ENCODE results near the gene ROPN1L. TPM values are rescaled to one million over a fixed set of nuclear protein-coding genes. Genes with fewer than 3 reads are reported as not detected.

Gene ROPN1L
- total and polyA plus RNA-seq, 2 of the 13 experiments (the other 11 are each of a cell fraction or from before 2014, with no cell fraction given) = not detected

DNA sequence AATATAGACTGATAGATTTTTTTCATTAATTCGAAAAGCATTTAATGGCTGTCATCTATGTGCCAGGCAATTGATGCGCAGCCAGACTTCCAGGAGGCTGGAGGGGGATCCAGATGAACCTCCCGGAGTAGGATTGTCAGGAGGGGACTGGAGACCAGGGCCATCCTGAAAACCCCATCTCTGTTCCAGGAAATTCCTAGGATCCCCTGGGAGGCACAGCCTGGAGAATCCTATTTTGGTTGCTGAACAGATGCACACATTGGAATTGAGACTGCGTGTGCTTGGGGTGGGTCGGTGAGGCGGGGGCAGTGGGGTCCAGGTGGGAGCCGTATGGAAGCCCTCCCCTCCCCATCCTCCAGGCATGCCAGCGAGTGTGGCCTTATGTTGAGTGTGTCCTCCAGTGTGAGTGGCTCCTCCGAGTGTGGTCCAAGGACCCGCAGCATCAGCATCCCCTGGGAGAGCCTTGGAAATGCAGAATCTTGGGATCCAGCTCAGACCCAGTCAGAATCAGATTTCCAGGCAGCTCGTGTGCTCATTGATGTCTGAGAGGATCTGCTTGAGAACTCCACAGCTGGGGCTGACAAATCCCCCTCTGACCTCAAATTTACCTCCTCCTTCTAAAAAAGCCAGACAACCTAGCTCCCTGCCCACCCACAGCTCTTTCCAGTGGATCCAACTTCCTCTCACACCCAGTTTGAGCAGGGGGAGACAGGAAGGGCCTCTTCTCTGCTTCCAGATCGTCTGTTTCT, 38.7 kb downstream of the ROPN1L start:
- WGBS (ENCODE audit: low lambda C conversion rate) = 74% methylated on average over 8 of the region's 12 CpGs
- FAIRE-seq = no peak
- no peaks in the 10 kb centered on the region for H3K9me3 ChIP-seq (ENCODE audit: low read length)
- in situ Hi-C loops (cut with HindIII; ENCODE audit: extremely low pct_ligation_motif_present, low pct_unique_long_range_greater_than_20kb) = no loop called here
- no peaks in the 10 kb centered on the region for H3K36me3 ChIP-seq (replicated peaks in 1 of 2; ENCODE audit: control insufficient read depth in 1 of 2, insufficient read depth in 2 of 2, low read length in 2 of 2)
- intact Hi-C loops (cut with micrococcal nuclease; ENCODE audit: unreplicated experiment) = no loop called here
- H3K27me3 ChIP-seq (ENCODE audit: control insufficient read depth in 1 of 2, insufficient read depth in 2 of 2, low read length in 2 of 2) = peaks cover 0 to 19% of the 10 kb centered on the region in 2 experiments; a peak in 2 of 5 replicates
- H4K20me1 ChIP-seq (ENCODE audit: insufficient read depth, low read length) = no peaks in the 10 kb centered on the region
- H3K9ac ChIP-seq (ENCODE audit: insufficient read depth, low read depth, low read length) = no peak overlapping the region
- H3K4me2 ChIP-seq (ENCODE audit: low read depth, low read length) = no peak overlapping the region
- peaks cover 15% of the 10 kb centered on the region for H3K4me1 ChIP-seq (ENCODE audit: insufficient read depth, low read length)
- H3K79me2 ChIP-seq (ENCODE audit: insufficient read depth, low read length) = no peaks in the 10 kb centered on the region
- ChIA-PET CTCF (ENCODE audit: low intra/inter-chr PET ratio, low total read pairs) (no interaction called here), POLR2A (no interaction called here)
- H3K27ac ChIP-seq (ENCODE audit: extremely low read length, insufficient read depth, low read length) = no peak overlapping the region
- ATAC-seq = no peak
- H2AFZ ChIP-seq (ENCODE audit: low read length) = no peak overlapping the region
- TF ChIP-seq, protein P1, sequence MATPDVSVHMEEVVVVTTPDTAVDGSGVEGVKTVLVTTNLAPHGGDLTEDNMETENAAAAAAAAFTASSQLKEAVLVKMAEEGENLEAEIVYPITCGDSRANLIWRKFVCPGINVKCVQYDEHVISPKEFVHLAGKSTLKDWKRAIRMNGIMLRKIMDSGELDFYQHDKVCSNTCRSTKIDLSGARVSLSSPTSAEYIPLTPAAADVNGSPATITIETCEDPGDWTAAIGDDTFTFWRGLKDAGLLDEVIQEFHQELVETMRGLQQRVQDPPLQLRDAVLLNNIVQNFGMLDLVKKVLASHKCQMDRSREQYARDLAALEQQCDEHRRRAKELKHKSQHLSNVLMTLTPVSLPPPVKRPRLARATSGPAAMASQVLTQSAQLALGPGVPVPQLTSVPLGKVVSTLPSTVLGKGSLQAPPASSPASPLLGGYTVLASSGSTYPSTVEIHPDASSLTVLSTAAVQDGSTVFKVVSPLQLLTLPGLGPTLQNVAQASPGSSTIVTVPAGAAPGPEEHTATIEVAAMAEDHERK (CRISPR knock-in tag; IDR thresholded peaks at IDR 0.05; ENCODE audit: low read depth) = no peak
- no peak for TF ChIP-seq LCORL (IDR thresholded peaks at IDR 0.05)
- TF ChIP-seq LCORL (CRISPR knock-in tag; IDR thresholded peaks at IDR 0.05) = no peak
- no peak for TF ChIP-seq SUZ12 (IDR thresholded peaks at IDR 0.05; ENCODE audit: low read depth, low read length)
- BruUV-seq (replicated peaks) = no TSS peak
- no peak for DNase-seq (ENCODE audit: low spot score)
- no peak overlapping the region for H3K4me3 ChIP-seq (replicated peaks in 1 of 3; ENCODE audit: insufficient read depth in 1 of 3, low read depth in 2 of 3, low read length in 3 of 3)

DNA sequence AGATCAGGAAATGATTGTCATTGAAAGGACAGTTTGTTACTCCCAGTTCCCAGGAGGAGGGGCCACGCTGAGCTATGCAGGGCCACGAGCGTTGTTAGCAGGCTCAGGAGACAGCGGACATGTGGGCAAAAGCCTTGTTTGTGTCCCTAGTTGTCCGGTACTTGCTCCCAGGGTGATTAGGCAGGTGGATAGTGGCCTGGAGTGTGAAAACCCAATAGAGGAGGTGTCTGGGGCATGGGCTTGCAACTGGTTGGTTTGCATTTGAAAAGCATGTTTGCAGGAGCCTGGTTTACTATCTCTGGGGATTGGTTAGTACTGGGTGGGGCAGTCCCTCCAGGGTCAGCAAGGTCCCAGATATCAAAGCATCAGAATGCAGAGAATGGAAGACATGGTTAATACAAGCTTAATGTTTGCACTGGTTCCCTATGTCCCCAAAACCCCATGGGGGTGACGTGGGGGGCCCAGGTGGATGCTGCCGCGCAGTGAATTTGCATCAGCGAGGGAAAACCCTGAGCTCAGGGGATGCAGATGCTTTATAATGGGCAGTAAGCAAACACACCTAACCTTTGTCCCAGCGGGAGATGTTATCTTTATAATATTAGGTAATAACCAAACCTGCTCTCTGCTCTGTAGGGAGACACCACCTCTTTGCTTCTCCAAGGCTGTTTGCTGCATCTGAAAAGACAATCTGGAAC, 39.7 kb downstream of the ROPN1L start:
- BruUV-seq (replicated peaks) = no TSS peak
- ChIA-PET POLR2A (no interaction called here), CTCF (ENCODE audit: low intra/inter-chr PET ratio, low total read pairs) (no interaction called here)
- intact Hi-C loops (cut with micrococcal nuclease; ENCODE audit: unreplicated experiment) (no loop called here), in situ Hi-C loops (cut with HindIII; ENCODE audit: extremely low pct_ligation_motif_present, low pct_unique_long_range_greater_than_20kb) (no loop called here)
- FAIRE-seq (no peak), ATAC-seq (peak; percentile 87), DNase-seq (ENCODE audit: low spot score) (peak; percentile 53)
- H3K79me2 ChIP-seq (ENCODE audit: insufficient read depth, low read length) = no peaks in the 10 kb centered on the region
- H3K4me2 ChIP-seq (ENCODE audit: low read depth, low read length) = no peak overlapping the region; the same call in 1 of the 2 replicates
- no peak overlapping the region for H3K9ac ChIP-seq (ENCODE audit: insufficient read depth, low read depth, low read length)
- H3K4me3 ChIP-seq (replicated peaks in 1 of 3; ENCODE audit: insufficient read depth in 1 of 3, low read depth in 2 of 3, low read length in 3 of 3) = no peak overlapping the region; a peak in 1 of 6 replicates
- H3K36me3 ChIP-seq (replicated peaks in 1 of 2; ENCODE audit: control insufficient read depth in 1 of 2, insufficient read depth in 2 of 2, low read length in 2 of 2) = no peaks in the 10 kb centered on the region
- 9% methylated on average over 10 of the region's 10 CpGs for WGBS (ENCODE audit: low lambda C conversion rate)
- no peaks in the 10 kb centered on the region for H4K20me1 ChIP-seq (ENCODE audit: insufficient read depth, low read length)
- H3K27ac ChIP-seq (ENCODE audit: extremely low read length, insufficient read depth, low read length) = no peak overlapping the region
- peaks cover 15% of the 10 kb centered on the region for H3K4me1 ChIP-seq (ENCODE audit: insufficient read depth, low read length)
- H2AFZ ChIP-seq (ENCODE audit: low read length) = no peak overlapping the region
- no peaks in the 10 kb centered on the region for H3K9me3 ChIP-seq (ENCODE audit: low read length)
- H3K27me3 ChIP-seq (ENCODE audit: control insufficient read depth in 1 of 2, insufficient read depth in 2 of 2, low read length in 2 of 2) = peaks cover 0 to 22% of the 10 kb centered on the region in 2 experiments; a peak in 2 of 5 replicates
- TF ChIP-seq, protein P2, sequence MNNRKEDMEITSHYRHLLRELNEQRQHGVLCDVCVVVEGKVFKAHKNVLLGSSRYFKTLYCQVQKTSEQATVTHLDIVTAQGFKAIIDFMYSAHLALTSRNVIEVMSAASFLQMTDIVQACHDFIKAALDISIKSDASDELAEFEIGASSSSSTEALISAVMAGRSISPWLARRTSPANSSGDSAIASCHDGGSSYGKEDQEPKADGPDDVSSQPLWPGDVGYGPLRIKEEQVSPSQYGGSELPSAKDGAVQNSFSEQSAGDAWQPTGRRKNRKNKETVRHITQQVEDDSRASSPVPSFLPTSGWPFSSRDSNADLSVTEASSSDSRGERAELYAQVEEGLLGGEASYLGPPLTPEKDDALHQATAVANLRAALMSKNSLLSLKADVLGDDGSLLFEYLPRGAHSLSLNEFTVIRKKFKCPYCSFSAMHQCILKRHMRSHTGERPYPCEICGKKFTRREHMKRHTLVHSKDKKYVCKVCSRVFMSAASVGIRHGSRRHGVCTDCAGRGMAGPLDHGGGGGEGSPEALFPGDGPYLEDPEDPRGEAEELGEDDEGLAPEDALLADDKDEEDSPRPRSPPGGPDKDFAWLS (CRISPR knock-in tag; IDR thresholded peaks at IDR 0.05; ENCODE audit: borderline replicate concordance) = no peak
- TF ChIP-seq HNF4A (CRISPR knock-in tag; IDR thresholded peaks at IDR 0.05) (peak; percentile 63), CBX5 (CRISPR knock-in tag; IDR thresholded peaks at IDR 0.05; ENCODE audit: borderline replicate concordance) (no peak), ZNF781 (CRISPR knock-in tag; IDR thresholded peaks at IDR 0.05; ENCODE audit: borderline replicate concordance, not compliant biosample characterization) (no peak), PPARG (CRISPR knock-in tag; conservative IDR thresholded peaks at IDR 0.05) (peak; percentile 78; the same call in 1 of the 2 replicates), SOX13 (IDR thresholded peaks at IDR 0.05) (no peak), SOX13 (CRISPR knock-in tag; conservative IDR thresholded peaks at IDR 0.05 in 1 of 2, IDR thresholded peaks at IDR 0.05 in 1 of 2) (peak in 1 of 2 experiments; percentile 38; a peak in 2 of 4 replicates), SALL1 (CRISPR knock-in tag; IDR thresholded peaks at IDR 0.05) (peak; percentile 28; the same call in 1 of the 2 replicates)
- TF ChIP-seq, protein P3, sequence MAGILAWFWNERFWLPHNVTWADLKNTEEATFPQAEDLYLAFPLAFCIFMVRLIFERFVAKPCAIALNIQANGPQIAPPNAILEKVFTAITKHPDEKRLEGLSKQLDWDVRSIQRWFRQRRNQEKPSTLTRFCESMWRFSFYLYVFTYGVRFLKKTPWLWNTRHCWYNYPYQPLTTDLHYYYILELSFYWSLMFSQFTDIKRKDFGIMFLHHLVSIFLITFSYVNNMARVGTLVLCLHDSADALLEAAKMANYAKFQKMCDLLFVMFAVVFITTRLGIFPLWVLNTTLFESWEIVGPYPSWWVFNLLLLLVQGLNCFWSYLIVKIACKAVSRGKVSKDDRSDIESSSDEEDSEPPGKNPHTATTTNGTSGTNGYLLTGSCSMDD (CRISPR knock-in tag; IDR thresholded peaks at IDR 0.05) = no peak
